Activated T-cell treated with anti-CD3 and anti-CD28 coated beads for 48 hours (primary cell): Measurements from ENCODE around the gene SGK1.
"Not testable (repeated sequence)": the region's sequence is repeated elsewhere in the genome, so short reads cannot be mapped to it uniquely, and the experiment has no call there.

Experiments used
- DNase-seq: peaks from one replicate; pipeline ENCODE4 v3.0.0-alpha.2; 2020; ENCODE audit warnings: low read depth

SGK1 gene

DNA sequence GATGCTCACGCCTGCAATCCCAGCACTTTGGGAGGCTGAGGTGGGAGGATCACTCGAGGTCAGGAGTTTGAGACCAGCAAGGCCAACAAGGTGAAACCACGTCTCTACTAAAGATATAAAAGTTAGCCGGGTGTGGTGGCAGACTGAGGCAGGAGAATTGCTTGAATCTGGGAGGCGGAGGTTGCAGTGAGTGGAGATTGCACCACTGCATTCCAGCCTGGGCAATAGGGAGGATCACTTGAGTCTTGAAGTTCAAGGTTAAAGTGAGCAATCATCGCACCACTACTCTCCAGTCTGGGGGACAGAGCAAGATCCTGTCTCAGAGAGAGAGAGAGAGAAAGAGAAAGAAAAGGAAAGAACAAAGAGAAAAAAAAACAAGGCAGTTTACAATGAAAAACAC is 13.5 kb downstream of the SGK1 start:
- DNase-seq, result not testable (repeated sequence)

DNA sequence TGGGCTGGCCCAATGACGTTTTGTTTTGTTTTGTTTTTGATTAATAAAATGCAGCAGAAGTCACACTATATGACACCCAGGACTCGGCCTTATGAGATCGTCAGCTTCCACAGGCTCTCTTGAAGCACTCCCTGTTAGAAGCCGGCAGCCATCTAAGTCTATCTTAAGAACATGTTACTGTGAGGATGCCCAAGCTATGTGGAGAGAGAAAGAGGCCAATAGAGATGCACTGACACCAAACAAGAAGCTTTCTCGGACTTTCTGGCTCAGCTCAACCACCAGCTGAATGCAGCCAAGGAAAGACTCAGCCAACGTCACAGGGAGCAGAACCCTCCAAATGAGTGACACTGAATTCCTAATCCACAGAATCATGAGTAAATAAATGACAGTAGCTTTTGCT is 14.0 kb downstream of the SGK1 start:
- no peak for DNase-seq

DNA sequence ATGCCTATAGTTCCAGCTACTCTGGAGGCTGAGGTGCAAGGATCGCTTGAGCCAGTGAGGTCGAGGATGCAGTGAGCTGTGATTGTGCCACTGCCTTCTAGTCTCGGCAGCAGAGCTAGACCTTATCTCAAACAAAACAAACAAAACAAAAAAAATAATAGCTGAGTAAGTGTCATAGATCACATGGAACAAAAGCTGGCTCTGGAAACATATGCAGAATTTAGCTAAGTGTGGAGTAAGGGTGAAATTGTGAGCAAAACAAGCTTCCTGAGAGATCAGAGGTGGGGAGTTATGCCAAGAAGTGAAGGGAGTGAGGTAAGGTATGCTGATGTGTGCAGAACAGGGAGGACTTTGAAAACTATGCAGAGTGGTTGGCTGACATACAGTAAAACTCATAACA is 18.7 kb downstream of the SGK1 start:
- no peak for DNase-seq

DNA sequence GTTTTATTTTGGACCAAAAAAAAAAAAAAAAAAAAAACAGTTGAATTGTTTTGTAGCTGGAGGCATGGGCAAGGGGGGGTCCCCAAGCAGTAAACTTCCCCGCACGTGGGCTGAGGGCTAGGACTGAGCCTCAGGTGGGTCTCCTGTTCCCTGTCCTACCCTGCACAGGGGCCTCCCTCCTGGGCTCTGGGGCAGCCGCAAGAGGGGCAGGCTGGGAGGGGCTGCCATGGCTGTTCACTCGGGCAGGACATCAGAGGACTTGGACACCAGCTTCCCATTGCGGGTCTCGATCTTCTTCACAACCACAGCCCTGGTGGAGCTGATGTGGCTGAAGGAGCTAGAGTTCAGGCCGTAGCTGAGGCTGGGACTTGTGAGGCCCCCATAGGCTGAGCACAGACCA is 21.1 kb downstream of the SGK1 start:
- DNase-seq, result no peak

DNA sequence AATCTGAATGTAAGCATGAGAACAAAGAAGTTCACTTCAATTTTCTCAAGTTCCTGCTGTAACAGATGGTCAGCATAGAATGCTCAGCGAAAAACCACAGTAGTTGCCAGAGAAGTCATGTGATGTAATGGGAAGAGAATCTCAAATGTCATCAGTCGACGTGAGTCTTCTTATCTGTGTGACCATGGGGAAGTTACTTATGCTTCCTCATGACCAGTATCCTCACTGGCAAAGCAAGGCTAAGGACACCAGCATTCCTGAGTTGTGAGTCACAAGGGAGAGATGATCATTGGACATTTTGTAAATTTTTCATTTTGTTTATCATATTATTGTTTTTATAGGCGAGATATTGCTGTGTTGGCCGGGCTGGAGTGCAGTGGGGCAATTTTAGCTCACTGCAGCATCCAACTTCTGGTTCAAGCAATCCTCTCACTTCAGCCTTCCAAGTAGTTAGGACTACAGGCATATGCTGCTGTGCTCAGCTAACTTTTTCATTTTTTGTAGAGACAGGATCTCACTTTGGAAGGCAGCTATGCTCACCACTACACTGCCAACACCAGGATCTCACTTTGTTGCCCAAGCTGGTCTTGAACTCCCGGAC is 21.9 kb downstream of the SGK1 start:
- DNase-seq, result no peak

DNA sequence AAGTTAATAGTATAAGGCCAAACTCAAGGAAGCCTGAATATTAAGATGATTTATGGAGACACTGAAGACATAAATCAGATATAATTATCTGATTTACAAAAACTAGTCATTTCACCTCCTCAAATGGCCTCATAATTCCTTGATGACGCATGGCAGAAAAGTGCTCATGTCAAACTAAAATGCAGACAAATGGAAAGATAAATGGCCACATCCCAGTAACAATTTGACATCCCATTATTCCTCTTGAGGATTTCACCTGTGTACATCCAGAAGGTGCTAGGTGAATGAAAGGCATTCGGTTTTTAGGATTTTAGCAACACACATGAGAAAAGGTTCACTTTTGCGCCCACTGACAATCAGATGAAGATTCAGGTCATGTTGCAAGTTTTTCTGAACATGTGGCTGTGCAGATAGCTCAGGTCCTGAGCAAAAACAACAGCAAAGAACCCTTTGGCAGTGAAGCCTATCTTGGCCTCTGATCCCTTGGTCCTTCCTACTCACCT is 24.2 kb downstream of the SGK1 start:
- no peak for DNase-seq

DNA sequence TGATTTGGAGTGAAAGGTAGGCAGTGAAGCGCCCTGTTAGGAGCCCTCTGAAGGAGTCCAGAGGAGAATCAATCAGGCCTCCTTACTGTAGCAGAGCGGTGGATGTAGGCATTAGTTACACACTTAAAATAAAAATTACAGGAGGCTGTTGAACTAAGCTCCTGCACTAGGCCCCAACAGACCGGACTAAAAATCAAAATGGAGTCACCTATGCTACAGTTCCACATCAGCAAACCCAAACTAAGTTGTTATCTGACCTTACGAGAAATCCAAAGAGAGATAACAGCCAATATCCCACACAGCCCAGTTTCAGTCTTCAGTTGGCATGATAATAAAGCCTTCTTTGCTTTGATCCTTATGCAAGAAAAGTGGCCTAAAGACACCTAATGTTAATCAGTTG is 26.8 kb downstream of the SGK1 start:
- no peak for DNase-seq

DNA sequence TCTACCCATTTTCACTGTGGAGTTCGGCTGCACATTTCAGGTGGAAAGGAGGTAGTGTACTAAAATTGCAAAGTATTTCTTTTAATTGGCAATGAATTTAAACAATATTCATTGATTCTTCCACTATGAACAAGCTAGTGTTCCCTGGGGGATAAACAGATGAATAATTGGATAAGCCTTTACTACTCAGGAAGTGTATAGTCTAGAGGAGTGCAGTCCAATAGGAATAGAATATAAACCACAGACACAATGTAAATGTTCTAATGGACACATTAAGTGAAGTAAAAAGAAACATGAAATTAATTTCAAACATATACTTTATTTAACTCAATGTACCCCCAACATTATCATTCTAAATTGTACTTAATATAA is 28.7 kb downstream of the SGK1 start:
- DNase-seq, result no peak

DNA sequence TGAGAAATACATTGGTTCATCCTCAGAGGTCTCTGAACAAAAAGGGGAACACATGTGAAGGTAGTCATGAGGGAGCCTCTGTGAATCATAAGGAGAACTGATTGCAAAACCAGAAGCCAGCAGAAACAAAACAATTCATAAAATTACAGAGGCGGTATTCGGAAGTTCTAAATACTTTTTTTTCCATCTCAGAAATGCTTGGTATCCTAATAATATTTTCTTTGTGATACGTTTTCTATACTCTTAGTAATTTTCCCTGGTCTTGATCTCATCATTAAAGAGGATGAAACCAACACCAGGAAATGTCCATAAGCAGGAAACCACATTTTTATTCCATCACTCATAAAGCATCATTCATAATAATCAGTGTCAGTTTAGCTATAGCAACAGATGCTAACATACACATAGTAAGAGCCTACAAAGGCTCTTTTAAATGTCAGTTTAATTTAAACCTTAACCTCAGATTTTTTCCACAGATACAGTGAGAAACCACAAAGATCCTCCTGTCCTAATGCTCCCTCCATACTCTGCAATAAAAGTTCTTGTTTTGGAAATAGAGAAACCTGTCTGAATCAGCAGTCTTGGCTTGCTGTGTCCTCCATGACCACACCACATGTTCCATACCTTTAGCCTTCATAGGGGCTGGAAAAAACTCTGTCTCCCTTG is 29.2 kb downstream of the SGK1 start:
- no peak for DNase-seq

DNA sequence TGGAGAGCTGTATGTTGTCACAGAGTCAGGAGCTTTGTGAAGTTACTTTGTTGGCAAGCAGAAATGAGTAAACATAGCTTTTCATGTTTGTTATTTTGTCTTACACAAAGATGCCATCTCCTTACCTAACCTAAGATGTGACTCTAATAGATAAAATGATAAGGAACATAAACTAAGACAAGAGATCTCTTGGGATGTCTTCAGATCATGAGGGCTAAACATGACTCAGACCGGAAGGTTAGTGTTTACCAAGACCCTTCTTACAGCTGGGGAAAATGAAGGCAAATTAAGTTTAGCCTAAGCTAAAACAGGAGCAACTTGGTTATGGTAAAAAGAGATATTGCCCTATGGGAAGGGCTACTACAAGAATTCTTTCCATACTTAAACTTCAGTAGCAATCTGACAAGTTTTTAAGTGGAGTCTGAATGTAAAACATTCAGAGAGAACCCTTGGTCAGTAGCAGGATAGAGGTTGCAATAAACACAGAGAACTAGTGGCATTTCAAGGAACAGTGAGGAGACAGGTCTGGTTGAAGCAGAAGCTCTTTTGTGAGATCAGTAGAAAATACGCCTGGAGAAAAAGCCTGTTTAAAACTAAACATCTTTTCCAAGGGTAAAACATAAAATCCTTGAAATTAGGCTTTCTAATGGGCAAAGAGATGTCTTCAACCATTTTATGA is 29.9 kb downstream of the SGK1 start:
- DNase-seq, result no peak

DNA sequence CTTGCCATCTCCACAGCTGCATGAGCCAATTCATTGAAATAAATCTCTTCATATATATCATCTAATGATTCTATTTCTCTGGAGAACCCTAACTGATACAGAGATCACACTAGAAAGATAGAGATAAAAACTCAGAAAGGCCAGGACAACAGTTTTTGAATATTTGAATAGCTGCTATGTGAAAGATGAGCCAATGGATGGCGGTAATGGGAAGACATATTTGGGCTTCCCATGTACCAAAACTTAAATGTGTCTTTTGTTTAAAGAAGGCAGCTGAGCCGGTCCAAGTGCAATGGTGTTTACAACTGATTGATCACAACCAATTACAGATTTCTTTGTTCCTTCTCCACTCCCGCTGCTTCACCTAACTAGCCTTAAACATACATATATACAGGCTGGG is 35.1 kb downstream of the SGK1 start:
- DNase-seq, result no peak

DNA sequence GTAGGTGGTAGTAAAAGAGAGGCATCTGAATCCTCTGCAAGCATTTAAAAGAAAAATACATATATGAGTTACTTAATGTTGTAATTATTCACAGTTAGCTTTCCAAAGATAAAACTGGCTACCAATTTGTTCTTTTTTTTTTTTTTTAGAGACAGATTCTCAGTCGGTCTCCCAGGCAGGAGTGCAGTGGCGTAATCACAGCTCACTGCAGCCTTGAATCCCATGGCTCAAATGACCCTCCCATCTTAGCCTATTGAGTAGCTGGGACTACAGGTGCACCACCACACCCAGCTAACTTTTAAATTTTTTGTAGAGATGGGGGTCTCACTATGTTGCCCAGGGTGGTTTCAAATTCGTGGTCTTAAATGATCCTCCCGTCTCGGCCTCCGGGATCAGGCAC is 36.5 kb downstream of the SGK1 start:
- DNase-seq, result no peak

DNA sequence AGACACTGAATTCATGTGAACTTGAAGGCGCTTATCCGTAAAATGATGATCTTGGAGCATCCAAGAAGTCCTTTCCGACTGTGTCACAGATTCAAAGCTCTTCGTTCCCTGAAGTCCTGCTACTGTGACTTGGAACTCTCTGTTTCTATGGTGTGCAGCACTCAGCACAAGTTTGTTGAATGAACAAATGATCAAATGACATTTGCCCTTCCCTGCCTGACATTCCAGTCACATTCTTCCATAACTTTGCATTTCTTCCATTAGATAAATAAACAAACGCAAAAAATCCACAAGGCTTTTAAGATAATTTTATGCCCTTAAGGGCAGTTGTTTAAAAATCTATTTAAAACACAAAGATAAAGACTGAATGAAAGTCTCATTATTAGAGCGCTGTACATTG is 39.9 kb downstream of the SGK1 start:
- no peak for DNase-seq

DNA sequence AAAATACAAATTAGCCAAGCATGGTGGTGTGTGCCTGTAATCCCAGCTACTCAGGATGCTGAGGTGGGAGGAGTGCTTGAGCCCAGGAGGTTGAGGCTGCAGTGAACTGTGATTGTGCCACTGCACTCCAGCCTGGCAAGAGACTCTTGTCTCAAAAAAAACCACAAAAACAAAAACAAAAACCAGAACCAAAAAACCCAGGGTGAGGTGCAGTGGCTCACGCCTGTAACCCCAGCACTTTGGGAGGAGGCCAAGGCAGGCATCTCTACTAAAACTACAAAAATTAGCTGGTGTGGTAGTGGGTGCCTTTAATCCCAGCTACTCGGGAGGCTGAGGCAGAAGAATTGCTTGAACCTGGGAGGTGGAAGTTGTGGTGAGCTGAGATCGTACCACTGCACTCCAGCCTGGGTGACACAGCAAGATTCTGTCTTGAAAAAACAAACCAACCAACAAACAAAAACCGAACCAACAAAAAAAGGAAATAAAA is 41.0 kb downstream of the SGK1 start:
- DNase-seq, result not testable (repeated sequence)

DNA sequence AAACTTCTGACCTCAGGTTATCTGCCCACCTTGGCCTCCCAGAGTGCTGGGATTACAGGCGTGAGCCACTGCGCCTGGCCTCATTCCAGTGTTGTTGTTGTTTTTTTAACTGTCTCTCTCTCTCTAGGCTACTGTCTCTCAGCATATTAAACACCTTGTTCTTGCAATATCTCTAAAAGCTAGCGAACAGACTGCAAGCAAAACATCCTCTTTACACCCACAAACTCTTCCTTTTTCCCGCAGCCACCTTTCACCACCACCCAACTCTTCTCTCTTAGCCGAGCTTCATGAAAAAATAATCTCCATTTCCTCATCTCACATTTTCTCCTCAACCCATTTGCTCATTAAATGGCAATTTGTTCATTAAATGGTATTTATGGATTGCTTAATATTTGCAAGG is 45.5 kb downstream of the SGK1 start:
- no peak for DNase-seq

DNA sequence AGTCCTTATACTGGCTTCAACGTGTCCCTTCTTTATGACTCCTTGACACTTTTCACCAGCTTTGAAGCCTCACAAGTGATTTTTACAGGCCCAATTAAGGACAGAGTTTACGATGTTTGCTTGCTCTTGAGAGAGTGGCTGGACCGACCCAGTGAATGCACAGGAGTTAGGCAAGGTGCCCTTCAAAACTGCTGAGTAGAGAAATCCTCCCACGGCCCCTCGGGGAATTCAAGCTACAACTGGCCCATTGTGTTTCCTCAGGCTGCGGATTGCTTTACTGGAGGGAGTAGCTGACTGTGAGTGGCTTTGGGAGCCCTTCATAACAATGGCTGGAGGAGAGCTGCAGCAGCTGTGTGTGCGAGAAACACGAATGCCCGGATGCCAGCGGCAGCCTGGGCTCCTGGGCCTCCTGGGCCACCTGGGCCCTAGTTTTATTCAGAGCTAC is 50.0 kb downstream of the SGK1 start:
- no peak for DNase-seq

DNA sequence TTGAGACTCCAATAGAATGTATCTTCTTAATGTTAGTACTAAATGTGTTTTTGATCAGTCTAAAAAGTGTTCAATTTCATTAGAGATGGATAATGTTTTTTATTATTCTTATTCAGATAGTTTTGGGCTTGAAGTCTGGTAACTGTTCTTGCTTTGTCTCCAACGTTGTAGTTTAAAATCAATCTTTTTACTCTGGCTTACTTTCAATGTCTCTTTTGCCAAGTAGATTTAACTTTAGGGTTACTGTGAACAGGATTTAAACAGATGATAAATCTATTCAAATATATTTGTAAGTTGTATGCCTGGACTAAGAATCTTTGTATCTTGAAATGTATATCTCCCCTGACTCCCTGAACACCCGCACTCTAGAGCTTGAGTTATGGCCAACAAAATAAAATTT is 51.1 kb downstream of the SGK1 start:
- no peak for DNase-seq

DNA sequence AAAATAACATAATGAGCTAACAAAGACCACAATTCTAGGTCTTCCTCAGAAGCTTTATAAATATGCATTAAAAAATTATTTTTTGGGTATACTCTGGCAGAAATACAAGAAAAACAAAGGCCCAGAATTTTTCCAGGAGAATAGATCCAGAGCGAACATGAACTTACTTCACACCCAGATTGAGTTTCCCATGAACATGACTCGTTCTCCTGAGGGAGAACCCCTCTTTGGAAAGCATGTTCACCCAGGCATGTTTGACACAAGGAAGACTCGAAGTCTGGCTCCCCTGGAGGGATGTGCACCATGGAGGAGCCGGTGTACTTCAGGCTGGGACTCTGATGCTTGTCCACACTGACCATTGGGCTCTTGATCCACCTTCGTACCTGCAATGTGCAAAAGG is 56.1 kb downstream of the SGK1 start:
- DNase-seq, result no peak

DNA sequence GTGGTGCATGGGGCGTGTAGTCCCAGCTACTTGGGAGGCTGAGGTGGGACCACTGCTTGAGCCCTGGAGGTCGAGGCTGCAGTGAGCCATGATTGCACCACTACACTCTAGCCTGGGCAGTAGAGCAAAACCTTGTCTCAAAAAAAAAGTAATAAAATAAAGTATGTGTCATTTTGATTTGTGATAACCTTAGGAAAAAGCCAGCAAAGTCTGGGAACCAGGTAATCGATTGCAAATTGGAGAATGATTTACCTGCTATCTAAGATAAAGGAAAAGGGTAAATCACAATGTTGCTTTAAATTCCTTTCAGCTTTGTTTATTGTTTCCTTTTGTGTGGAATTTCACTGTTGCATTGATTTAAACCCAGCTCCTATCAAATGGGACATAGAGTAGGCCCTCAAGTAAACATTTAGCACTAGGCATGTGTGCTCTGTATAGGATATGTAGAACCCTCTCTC is 59.0 kb downstream of the SGK1 start:
- DNase-seq, result no peak

DNA sequence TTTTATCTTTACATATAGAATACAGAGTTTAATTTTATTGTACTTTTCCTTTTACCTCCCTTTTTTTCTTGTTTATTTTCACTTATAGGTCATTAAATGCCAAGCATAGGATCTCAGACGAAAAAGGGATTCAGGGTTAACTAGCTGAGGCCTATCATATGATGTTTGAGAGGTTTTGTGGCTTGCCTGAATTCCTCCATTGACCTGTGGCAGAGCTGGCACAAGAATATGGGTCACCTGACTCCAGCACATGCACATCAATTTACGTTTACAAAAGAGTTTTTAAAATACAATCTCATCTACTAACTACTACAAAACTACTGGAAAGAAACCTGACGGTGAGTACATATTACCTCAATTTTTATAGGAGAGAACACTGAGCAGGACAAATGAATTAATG is 60.4 kb downstream of the SGK1 start:
- DNase-seq, result no peak

DNA sequence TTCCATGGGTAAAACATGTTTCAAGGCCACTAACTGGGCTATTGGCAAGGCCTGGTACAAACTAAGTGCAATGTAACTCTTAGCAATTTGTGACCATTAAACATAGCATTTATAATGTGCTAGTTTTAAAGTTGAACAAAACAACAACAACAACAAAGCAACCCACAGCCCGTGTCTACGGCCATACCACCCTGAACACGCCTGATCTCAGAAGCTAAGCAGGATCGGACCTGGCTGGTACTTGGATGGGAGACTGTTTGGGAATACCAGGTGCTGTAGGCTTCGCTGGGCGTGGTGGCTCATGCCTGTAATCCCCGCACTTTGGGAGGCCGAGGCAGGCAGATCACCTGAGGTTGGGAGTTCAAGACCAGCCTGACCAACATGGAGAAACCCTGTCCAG is 61.0 kb downstream of the SGK1 start:
- DNase-seq, result no peak

DNA sequence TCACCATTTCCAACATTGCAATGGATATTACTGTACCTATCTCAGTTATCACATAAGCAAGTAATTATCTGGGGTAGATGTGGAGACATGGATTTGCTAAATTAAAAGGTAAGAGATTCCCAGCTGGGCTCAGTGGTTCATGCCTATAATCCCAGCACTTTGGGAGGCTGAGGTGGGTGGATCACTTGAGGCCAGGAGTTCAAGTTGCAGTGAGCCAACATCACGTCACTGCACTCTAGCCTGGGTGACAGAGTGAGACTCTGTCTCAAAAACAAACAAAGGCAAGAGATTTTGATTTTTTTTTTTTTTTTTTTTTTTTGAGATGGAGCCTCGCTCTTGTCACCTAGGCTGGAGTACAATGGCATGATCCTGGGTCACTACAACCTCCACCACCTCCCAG is 62.6 kb downstream of the SGK1 start:
- not testable (repeated sequence) for DNase-seq

DNA sequence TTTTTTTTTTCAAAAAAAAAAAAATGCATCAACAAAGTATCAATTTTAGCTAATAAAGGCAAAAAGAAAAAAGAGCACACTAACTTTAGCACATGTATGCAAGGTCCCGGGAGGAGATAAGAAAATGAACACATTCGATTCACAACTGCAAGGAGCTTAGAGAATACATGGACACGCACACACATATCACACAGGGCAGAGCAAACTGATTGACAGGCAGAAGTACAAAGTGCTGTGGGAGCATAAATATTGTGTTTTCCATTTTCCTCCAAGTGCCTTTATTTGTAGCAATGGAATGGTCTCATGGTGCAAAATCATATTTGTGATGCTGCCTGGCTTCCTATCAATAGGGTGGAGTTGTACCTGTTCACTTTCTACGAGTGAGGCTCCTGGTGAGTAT is 63.8 kb downstream of the SGK1 start:
- no peak for DNase-seq
